Neural cell (in vitro differentiated cells): Measurements from ENCODE around the gene TRIM8. TPM values are rescaled to one million over a fixed set of nuclear protein-coding genes. Genes with fewer than 3 reads are reported as not detected.

ENCODE experiments used
- H2AFZ ChIP-seq: fragments of 200-600, 300-800 bp; sonication (generic), shearing (Covaris generic); 2 replicates; pipeline ENCODE4 v1.6.0; 2014; ENCODE audit warnings: low read depth, mild to moderate bottlenecking, antibody characterized with exemption, low read length, moderate library complexity
- H3F3A ChIP-seq: fragments of 200-600 bp; shearing (Covaris generic); 2 replicates; pipeline ENCODE4 v1.6.1; 2016; ENCODE audit warnings: mild to moderate bottlenecking, moderate library complexity, mixed read lengths, antibody characterized with exemption, low read length; ENCODE audit not compliant: insufficient read depth, poor library complexity, severe bottlenecking
- H3K27ac ChIP-seq: fragments of 200-600, 300-800 bp; sonication (generic), shearing (Covaris generic); 2 replicates; pipeline ENCODE4 v1.5.1; 2014; ENCODE audit warnings: mild to moderate bottlenecking, low read length, moderate library complexity
- H3K27me3 ChIP-seq: fragments of 300-800, 200-600 bp; sonication (generic), shearing (Covaris generic); 2 replicates; pipeline ENCODE4 v1.6.0; 2014; ENCODE audit warnings: mild to moderate bottlenecking, low read depth, low read length, moderate library complexity; ENCODE audit not compliant: insufficient read depth
- H3K36me3 ChIP-seq: fragments of 300-800, 200-600 bp; sonication (generic), shearing (Covaris generic); 2 replicates; pipeline ENCODE4 v1.5.1; 2014; ENCODE audit warnings: mild to moderate bottlenecking, antibody characterized with exemption, low read length, moderate library complexity; ENCODE audit not compliant: insufficient read depth
- H3K4me2 ChIP-seq: fragments of 300-800, 200-600 bp; sonication (generic), shearing (Covaris generic); 2 replicates; pipeline ENCODE4 v1.6.0; 2014; ENCODE audit warnings: mild to moderate bottlenecking, low read length
- H3K4me3 ChIP-seq: fragments of 300-800, 200-600 bp; sonication (generic), shearing (Covaris generic); 2 replicates; pipeline ENCODE4 v1.5.1; 2014; ENCODE audit warnings: mild to moderate bottlenecking, low read length, moderate library complexity
- H3K79me2 ChIP-seq: fragments of 200-600 bp; shearing (Covaris generic); replicated peaks from 2 replicates; pipeline ENCODE4 v1.6.0; 2014; ENCODE audit warnings: mild to moderate bottlenecking, low read length, moderate library complexity; ENCODE audit not compliant: insufficient read depth
- H3K9ac ChIP-seq: fragments of 300-800, 200-600 bp; sonication (generic), shearing (Covaris generic); 2 replicates; pipeline ENCODE4 v1.6.1; 2016; ENCODE audit warnings: mild to moderate bottlenecking, low read length, mixed read lengths
- H3K9me2 ChIP-seq: fragments of 200-600 bp; shearing (Covaris generic); 2 replicates; pipeline ENCODE4 v1.6.1; 2016; ENCODE audit warnings: mild to moderate bottlenecking, low read length, mixed read lengths; ENCODE audit not compliant: insufficient read depth
- H3K9me3 ChIP-seq: fragments of 200-600, 300-800 bp; sonication (generic), shearing (Covaris generic); 2 replicates; pipeline ENCODE4 v1.6.1; 2016; ENCODE audit warnings: mild to moderate bottlenecking, mixed run types, low read length, moderate library complexity, mixed read lengths
- H4K20me1 ChIP-seq: fragments of 200-600 bp; shearing (Covaris generic); 2 replicates; pipeline ENCODE4 v1.6.1; 2016; ENCODE audit warnings: mild to moderate bottlenecking, mixed run types; ENCODE audit not compliant: insufficient read depth
- CTCF ChIP-seq: fragments of 450-650 bp; IDR thresholded peaks from 2 replicates; pipeline ENCODE4 v1.5.1; 2014; ENCODE audit warnings: antibody characterized with exemption, mild to moderate bottlenecking, moderate library complexity; ENCODE audit not compliant: poor library complexity, severe bottlenecking
- EP300 ChIP-seq: fragments of 450-650 bp; conservative IDR thresholded peaks from 2 replicates; pipeline ENCODE4 v1.6.1; 2014; ENCODE audit warnings: antibody characterized with exemption, mild to moderate bottlenecking, moderate library complexity; ENCODE audit not compliant: poor library complexity, severe bottlenecking
- EZH2 ChIP-seq: fragments of 200-600, 300-800 bp; shearing (Covaris generic), sonication (generic); IDR thresholded peaks from 2 replicates; pipeline ENCODE4 v1.6.1; 2014; ENCODE audit warnings: antibody characterized with exemption, low read length, borderline replicate concordance, mild to moderate bottlenecking; ENCODE audit not compliant: insufficient read depth, poor library complexity, severe bottlenecking
- MXI1 ChIP-seq: fragments of 450-650 bp; conservative IDR thresholded peaks from 2 replicates; pipeline ENCODE4 v1.6.1; 2014; ENCODE audit warnings: antibody characterized with exemption, mild to moderate bottlenecking; ENCODE audit not compliant: poor library complexity, severe bottlenecking
- POLR2AphosphoS5 ChIP-seq: IDR thresholded peaks from 2 replicates; pipeline ENCODE4 v1.6.1; 2012
- RAD21 ChIP-seq: fragments of 450-650 bp; conservative IDR thresholded peaks from 2 replicates; pipeline ENCODE4 v1.6.1; 2014; ENCODE audit warnings: antibody characterized with exemption, mild to moderate bottlenecking, moderate library complexity
- REST ChIP-seq: IDR thresholded peaks from 2 replicates; pipeline ENCODE4 v1.6.1; 2012; ENCODE audit warnings: borderline replicate concordance
- SMC3 ChIP-seq: fragments of 450-650 bp; conservative IDR thresholded peaks from 2 replicates; pipeline ENCODE4 v1.6.1; 2014; ENCODE audit warnings: antibody characterized with exemption, mild to moderate bottlenecking, moderate library complexity; ENCODE audit not compliant: poor library complexity
- TAF1 ChIP-seq: IDR thresholded peaks from 2 replicates; pipeline ENCODE4 v1.6.1; 2012; ENCODE audit warnings: low read depth
- polyA plus RNA-seq: library from polyadenylated mRNA; depleted of rRNA; stranded (reverse); fragments of >200 nt; gene quantifications from 2 replicates; pipeline ENCODE4 v1.2.3, GENCODE V29; 2014

Gene TRIM8
- polyA plus RNA-seq, 1 donor from 2014 or later: 47.5 TPM

- no peak overlapping the region for H3K4me2 ChIP-seq
- no peak overlapping the region for H3K9ac ChIP-seq
- H3K27ac ChIP-seq: no peak overlapping the region
- no peaks in the 10 kb centered on the region for H3K36me3 ChIP-seq
- no peaks in the 10 kb centered on the region for H3K27me3 ChIP-seq
- H2AFZ ChIP-seq: no peak overlapping the region
- no peaks in the 10 kb centered on the region for H3K9me2 ChIP-seq
- no peaks in the 10 kb centered on the region for H4K20me1 ChIP-seq
- H3K4me3 ChIP-seq: no peak overlapping the region
- no peaks in the 10 kb centered on the region for H3F3A ChIP-seq
- H3K9me3 ChIP-seq: no peaks in the 10 kb centered on the region
- no peaks in the 10 kb centered on the region for H3K79me2 ChIP-seq
- no peak for TF ChIP-seq POLR2AphosphoS5
- TF ChIP-seq REST: no peak
- TF ChIP-seq EZH2: no peak
- no peak for TF ChIP-seq CTCF
- TF ChIP-seq SMC3: no peak
- TF ChIP-seq MXI1: no peak
- no peak for TF ChIP-seq EP300
- no peak for TF ChIP-seq RAD21
- TF ChIP-seq TAF1: no peak
Observed at GRCh38 chr10:102696736-102697135, 52.5 kb downstream of the TRIM8 start.

- Histone ChIP-seq H3K79me2 (no peaks in the 10 kb centered on the region), H3K36me3 (no peaks in the 10 kb centered on the region), H3F3A (no peaks in the 10 kb centered on the region), H3K27me3 (no peaks in the 10 kb centered on the region), H3K9me3 (no peaks in the 10 kb centered on the region), H2AFZ (no peak overlapping the region), H4K20me1 (no peaks in the 10 kb centered on the region), H3K4me3 (no peak overlapping the region), H3K9me2 (no peaks in the 10 kb centered on the region), H3K27ac (no peak overlapping the region), H3K9ac (no peak overlapping the region), H3K4me2 (no peak overlapping the region)
- TF ChIP-seq MXI1 (no peak), TAF1 (no peak), POLR2AphosphoS5 (no peak)
Observed at GRCh38 chr10:102698894-102699293, 54.6 kb downstream of the TRIM8 start.

GRCh38 chr10:102701272-102701671 is 57.0 kb downstream of the TRIM8 start:
- H3K9ac ChIP-seq: no peak overlapping the region
- no peak for TF ChIP-seq SMC3
- no peak for TF ChIP-seq REST
- TF ChIP-seq MXI1: no peak
- TF ChIP-seq TAF1: no peak
- no peak for TF ChIP-seq RAD21
- TF ChIP-seq EZH2: no peak
- no peak overlapping the region for H3K27ac ChIP-seq
- H3K79me2 ChIP-seq: peaks cover 10% of the 10 kb centered on the region
- H3K27me3 ChIP-seq: no peaks in the 10 kb centered on the region
- no peaks in the 10 kb centered on the region for H4K20me1 ChIP-seq
- H3K36me3 ChIP-seq: no peaks in the 10 kb centered on the region
- no peak overlapping the region for H2AFZ ChIP-seq
- H3F3A ChIP-seq: no peaks in the 10 kb centered on the region
- no peak overlapping the region for H3K4me3 ChIP-seq
- H3K4me2 ChIP-seq: no peak overlapping the region
- H3K9me2 ChIP-seq: no peaks in the 10 kb centered on the region
- no peaks in the 10 kb centered on the region for H3K9me3 ChIP-seq
